K562 (cell line): ENCODE measurements around the gene NT5DC4. TPM values are rescaled to one million over a fixed set of nuclear protein-coding genes. Genes with fewer than 3 reads are reported as not detected.

Experiments
- ATF1 ChIP-seq, 2 experiments: fragments of 450-650 bp in 1 of 2; IDR thresholded peaks; 2 replicates each; pipeline ENCODE4 v1.6.1; 2016; ENCODE audit warnings: missing compliant biosample characterization in 1 of 2, missing genetic modification characterization in 1 of 2
- CBFA2T3 ChIP-seq: fragments of 450-650 bp; IDR thresholded peaks from 2 replicates; pipeline ENCODE4 v1.6.1; 2017
- CBX1 ChIP-seq: sonication (generic); IDR thresholded peaks from 2 replicates; pipeline ENCODE4 v1.6.1; 2016; ENCODE audit warnings: antibody characterized with exemption, low read depth, mild to moderate bottlenecking
- CHD4 ChIP-seq: fragments of 200-600 bp; sonication (generic); IDR thresholded peaks from 3 replicates; pipeline ENCODE4 v1.6.1; 2012; ENCODE audit warnings: low read depth, mild to moderate bottlenecking, mixed read lengths, low read length, inconsistent platforms; ENCODE audit not compliant: insufficient read depth, insufficient replicate concordance, poor library complexity, severe bottlenecking
- CLOCK ChIP-seq: fragments of 250-450 bp; sonication (Bioruptor Pico); IDR thresholded peaks from 2 replicates; pipeline ENCODE4 v1.4.0; 2020; ENCODE audit warnings: mild to moderate bottlenecking, moderate library complexity, borderline replicate concordance
- CREM ChIP-seq: IDR thresholded peaks from 2 replicates; pipeline ENCODE4 v1.6.1; 2014; ENCODE audit warnings: antibody characterized with exemption, low read depth
- DEAF1 ChIP-seq: fragments of 450-650 bp; formaldehyde crosslinking; IDR thresholded peaks from 2 replicates; pipeline ENCODE4 v1.4.0; 2020; ENCODE audit warnings: mild to moderate bottlenecking, moderate library complexity
- FUS ChIP-seq: fragments of 200-400 bp; formaldehyde crosslinking; optimal IDR thresholded peaks from 2 replicates; pipeline ENCODE3; 2017; ENCODE audit warnings: low read depth, low read length
- MCM3 ChIP-seq: fragments of 450-650 bp; IDR thresholded peaks from 2 replicates; pipeline ENCODE4 v1.6.1; 2016
- NR1H2 ChIP-seq: sonication (generic); formaldehyde crosslinking; IDR thresholded peaks from 2 replicates; pipeline ENCODE4 v1.4.0; 2020; ENCODE audit warnings: mild to moderate bottlenecking, missing genetic modification reagents
- RBM15 ChIP-seq: fragments of 200-400 bp; formaldehyde crosslinking; IDR thresholded peaks from 2 replicates; pipeline ENCODE4 v1.6.1; 2018; ENCODE audit warnings: mild to moderate bottlenecking, low read length, moderate library complexity; ENCODE audit not compliant: insufficient read depth
- SNRNP70 ChIP-seq: fragments of 200-400 bp; formaldehyde crosslinking; optimal IDR thresholded peaks from 2 replicates; pipeline ENCODE3; 2017; ENCODE audit warnings: low read depth, low read length
- TBL1XR1 ChIP-seq, 2 experiments: IDR thresholded peaks; 2 replicates each; pipeline ENCODE4 v1.6.1; 2012; ENCODE audit warnings: improper control_type of control experiment in 2 of 2, low read length in 2 of 2, mild to moderate bottlenecking in 1 of 2
- ZNF24 ChIP-seq: fragments of 450-650 bp; IDR thresholded peaks from 2 replicates; pipeline ENCODE4 v1.6.1; 2016
- ZNF561 ChIP-seq: fragments of 450-650 bp; formaldehyde crosslinking; conservative IDR thresholded peaks from 2 replicates; pipeline ENCODE4 v1.4.0; 2020; ENCODE audit warnings: mild to moderate bottlenecking, moderate library complexity
- polyA plus RNA-seq, 8 experiments: library from polyadenylated mRNA; depleted of rRNA in 4 of 8; stranded (reverse) in 5 of 8; unstranded in 3 of 8; fragments of >200 nt; fragmentation: Nextera tagmentation in 2 of 8; fragmentation: Illumina TruSeq in 1 of 8; extraction: Ambion mirVana in 2 of 8; extraction: Trizol in 1 of 8; gene quantifications; 2 replicates each; pipeline versions ENCODE4 v1.2.1 to v1.2.3, GENCODE V29; 2011 to 2014; ENCODE audit warnings: inconsistent platforms in 1 of 8, missing spikeins in 1 of 8
- total RNA-seq, 7 experiments: library from RNA; depleted of rRNA in 6 of 7; stranded (reverse); fragments of >200 nt in 6 of 7; fragmentation: Illumina TruSeq in 2 of 7; extraction: Trizol in 2 of 7; gene quantifications; 2 replicates each; pipeline versions ENCODE4 v1.2.1 to v1.2.3, GENCODE V29; 2011 to 2021; ENCODE audit warnings: low replicate concordance in 1 of 7
- TF ChIP-seq, protein P1 (sequence below): fragments of 250-450 bp; sonication (Bioruptor Pico); IDR thresholded peaks from 2 replicates; pipeline ENCODE4 v1.4.0; 2020; ENCODE audit warnings: mild to moderate bottlenecking, moderate library complexity
- TF ChIP-seq, protein P2 (sequence below): sonication (generic); formaldehyde crosslinking; IDR thresholded peaks from 2 replicates; pipeline ENCODE4 v1.8.0; 2022; ENCODE audit warnings: missing genetic modification reagents, mild to moderate bottlenecking, borderline replicate concordance

The NT5DC4 gene
- total and polyA plus RNA-seq, 9 of the 15 experiments (the other 6 are each of a cell fraction or from before 2014, with no cell fraction given) = 0.44 to 6.9 (median 2.5) TPM

- TF ChIP-seq CLOCK = no peak
- TF ChIP-seq MCM3 = no peak
- TF ChIP-seq, protein P1, sequence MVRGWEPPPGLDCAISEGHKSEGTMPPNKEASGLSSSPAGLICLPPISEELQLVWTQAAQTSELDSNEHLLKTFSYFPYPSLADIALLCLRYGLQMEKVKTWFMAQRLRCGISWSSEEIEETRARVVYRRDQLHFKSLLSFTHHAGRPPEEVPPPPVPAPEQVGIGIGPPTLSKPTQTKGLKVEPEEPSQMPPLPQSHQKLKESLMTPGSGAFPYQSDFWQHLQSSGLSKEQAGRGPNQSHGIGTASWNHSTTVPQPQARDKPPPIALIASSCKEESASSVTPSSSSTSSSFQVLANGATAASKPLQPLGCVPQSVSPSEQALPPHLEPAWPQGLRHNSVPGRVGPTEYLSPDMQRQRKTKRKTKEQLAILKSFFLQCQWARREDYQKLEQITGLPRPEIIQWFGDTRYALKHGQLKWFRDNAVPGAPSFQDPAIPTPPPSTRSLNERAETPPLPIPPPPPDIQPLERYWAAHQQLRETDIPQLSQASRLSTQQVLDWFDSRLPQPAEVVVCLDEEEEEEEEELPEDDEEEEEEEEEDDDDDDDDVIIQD = no peak
- TF ChIP-seq CREM = peak; percentile 58
- TF ChIP-seq ZNF24 = peak; percentile 67; the same call in 1 of the 2 replicates
- no peak for TF ChIP-seq FUS
- TF ChIP-seq CBFA2T3 = peak; percentile 71
- TF ChIP-seq SNRNP70 = no peak
- TF ChIP-seq DEAF1 (CRISPR knock-in tag) = no peak
- no peak for TF ChIP-seq ATF1 (CRISPR knock-in tag; IDR thresholded peaks at IDR 0.05)
- no peak for TF ChIP-seq ATF1 (tag; IDR thresholded peaks at IDR 0.05)
- TF ChIP-seq, protein P2, sequence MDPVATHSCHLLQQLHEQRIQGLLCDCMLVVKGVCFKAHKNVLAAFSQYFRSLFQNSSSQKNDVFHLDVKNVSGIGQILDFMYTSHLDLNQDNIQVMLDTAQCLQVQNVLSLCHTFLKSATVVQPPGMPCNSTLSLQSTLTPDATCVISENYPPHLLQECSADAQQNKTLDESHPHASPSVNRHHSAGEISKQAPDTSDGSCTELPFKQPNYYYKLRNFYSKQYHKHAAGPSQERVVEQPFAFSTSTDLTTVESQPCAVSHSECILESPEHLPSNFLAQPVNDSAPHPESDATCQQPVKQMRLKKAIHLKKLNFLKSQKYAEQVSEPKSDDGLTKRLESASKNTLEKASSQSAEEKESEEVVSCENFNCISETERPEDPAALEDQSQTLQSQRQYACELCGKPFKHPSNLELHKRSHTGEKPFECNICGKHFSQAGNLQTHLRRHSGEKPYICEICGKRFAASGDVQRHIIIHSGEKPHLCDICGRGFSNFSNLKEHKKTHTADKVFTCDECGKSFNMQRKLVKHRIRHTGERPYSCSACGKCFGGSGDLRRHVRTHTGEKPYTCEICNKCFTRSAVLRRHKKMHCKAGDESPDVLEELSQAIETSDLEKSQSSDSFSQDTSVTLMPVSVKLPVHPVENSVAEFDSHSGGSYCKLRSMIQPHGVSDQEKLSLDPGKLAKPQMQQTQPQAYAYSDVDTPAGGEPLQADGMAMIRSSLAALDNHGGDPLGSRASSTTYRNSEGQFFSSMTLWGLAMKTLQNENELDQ (CRISPR knock-in tag) = no peak
- no peak for TF ChIP-seq NR1H2 (CRISPR knock-in tag)
- no peak for TF ChIP-seq ZNF561
- TF ChIP-seq CHD4 = no peak
- no peak for TF ChIP-seq CBX1
- no peak for TF ChIP-seq RBM15
- no peak for TF ChIP-seq TBL1XR1 (IDR thresholded peaks at IDR 0.05; ENCODE audit: low read length in 2 of 2)
Observed at GRCh38 chr2:112712903-112713584, 7.8 kb upstream of the NT5DC4 start (continued).
